H9 (cell line): ENCODE data around the gene LYST. TPM values are rescaled to one million over a fixed set of nuclear protein-coding genes. Genes with fewer than 3 reads are reported as not detected.

Source experiments
- DNase-seq: peaks from one replicate; pipeline ENCODE4 v3.0.0-alpha.2; 2017
- H2AFZ ChIP-seq: one replicate; pipeline ENCODE4 v1.6.1; 2013; ENCODE audit warnings: mild to moderate bottlenecking, low read length, control low read depth, moderate library complexity
- H2AK5ac ChIP-seq: 2 replicates; pipeline ENCODE4 v1.6.1; 2013; ENCODE audit warnings: low read length, control low read depth, mixed read lengths; ENCODE audit not compliant: insufficient read length
- H2BK120ac ChIP-seq: one replicate; pipeline ENCODE4 v1.6.1; 2013; ENCODE audit warnings: low read depth, mild to moderate bottlenecking, low read length, control low read depth, inconsistent platforms; ENCODE audit not compliant: poor library complexity, severe bottlenecking
- H2BK12ac ChIP-seq: 2 replicates; pipeline ENCODE4 v1.6.1; 2013; ENCODE audit warnings: low read length, control low read depth, mixed read lengths, low read depth; ENCODE audit not compliant: insufficient read length
- H2BK15ac ChIP-seq: 2 replicates; pipeline ENCODE4 v1.6.1; 2013; ENCODE audit warnings: low read depth, low read length, control low read depth
- H2BK20ac ChIP-seq: one replicate; pipeline ENCODE4 v1.6.1; 2013; ENCODE audit warnings: low read depth, mild to moderate bottlenecking, low read length, control low read depth, inconsistent platforms; ENCODE audit not compliant: poor library complexity, severe bottlenecking
- H2BK5ac ChIP-seq: 2 replicates; pipeline ENCODE4 v1.6.1; 2013; ENCODE audit warnings: low read length, control low read depth, mixed read lengths; ENCODE audit not compliant: insufficient read length
- H3K14ac ChIP-seq: 2 replicates; pipeline ENCODE4 v1.6.1; 2013; ENCODE audit warnings: low read length, control low read depth; ENCODE audit not compliant: insufficient read depth
- H3K18ac ChIP-seq: 2 replicates; pipeline ENCODE4 v1.6.1; 2013; ENCODE audit warnings: low read depth, mild to moderate bottlenecking, mixed read lengths, low read length, control low read depth; ENCODE audit not compliant: insufficient read length
- H3K23ac ChIP-seq: 2 replicates; pipeline ENCODE4 v1.6.1; 2013; ENCODE audit warnings: low read length, control low read depth, mixed read lengths, low read depth; ENCODE audit not compliant: insufficient read length
- H3K23me2 ChIP-seq: 2 replicates; pipeline ENCODE4 v1.6.1; 2013; ENCODE audit warnings: low read depth, mild to moderate bottlenecking, mixed read lengths, low read length, control low read depth; ENCODE audit not compliant: insufficient read length, poor library complexity, severe bottlenecking
- H3K27ac ChIP-seq: 2 replicates; pipeline ENCODE4 v1.5.1; 2013; ENCODE audit warnings: low read length, control low read depth, mixed read lengths, low read depth; ENCODE audit not compliant: insufficient read length
- H3K27me3 ChIP-seq: 2 replicates; pipeline ENCODE4 v1.6.1; 2013; ENCODE audit warnings: low read length, control low read depth, inconsistent platforms; ENCODE audit not compliant: insufficient read depth
- H3K4ac ChIP-seq: 2 replicates; pipeline ENCODE4 v1.6.1; 2013; ENCODE audit warnings: low read depth, mild to moderate bottlenecking, control low read depth, inconsistent platforms, low read length, moderate library complexity
- H3K4me1 ChIP-seq: 2 replicates; pipeline ENCODE4 v1.6.1; 2013; ENCODE audit warnings: low read length, control low read depth, inconsistent platforms; ENCODE audit not compliant: insufficient read depth
- H3K4me2 ChIP-seq: 2 replicates; pipeline ENCODE4 v1.6.1; 2013; ENCODE audit warnings: low read length, control low read depth, mixed read lengths; ENCODE audit not compliant: insufficient read length, insufficient read depth
- H3K56ac ChIP-seq: 2 replicates; pipeline ENCODE4 v1.6.1; 2013; ENCODE audit warnings: low read depth, mild to moderate bottlenecking, mixed read lengths, low read length, control low read depth; ENCODE audit not compliant: insufficient read length
- H3K79me1 ChIP-seq: 2 replicates; pipeline ENCODE4 v1.6.1; 2013; ENCODE audit warnings: low read depth, mild to moderate bottlenecking, moderate library complexity, low read length, control low read depth, inconsistent platforms; ENCODE audit not compliant: insufficient read depth, poor library complexity, severe bottlenecking
- H3K79me2 ChIP-seq: 2 replicates; pipeline ENCODE4 v1.6.1; 2013; ENCODE audit warnings: low read length, control low read depth, inconsistent platforms; ENCODE audit not compliant: insufficient read depth
- H3K9ac ChIP-seq: 2 replicates; pipeline ENCODE4 v1.6.1; 2013; ENCODE audit warnings: low read length, control low read depth, mixed read lengths; ENCODE audit not compliant: insufficient read length; ENCODE audit errors: extremely low read depth
- H3K9me3 ChIP-seq: one replicate; pipeline ENCODE4 v1.6.1; 2013; ENCODE audit warnings: low read depth, low read length, inconsistent platforms; ENCODE audit not compliant: control insufficient read depth
- H3T11ph ChIP-seq: one replicate; pipeline ENCODE4 v1.6.1; 2013; ENCODE audit warnings: mild to moderate bottlenecking, low read length, control low read depth, inconsistent platforms
- H4K20me1 ChIP-seq: one replicate; pipeline ENCODE4 v1.6.1; 2013; ENCODE audit not compliant: control insufficient read depth, insufficient read length, insufficient read depth
- H4K5ac ChIP-seq: 2 replicates; pipeline ENCODE4 v1.6.1; 2013; ENCODE audit warnings: low read depth, mild to moderate bottlenecking, mixed read lengths, low read length, control low read depth; ENCODE audit not compliant: insufficient read length
- H4K8ac ChIP-seq: replicated peaks from 2 replicates; pipeline ENCODE4 v1.6.1; 2013; ENCODE audit warnings: low read length, control low read depth, mixed read lengths, low read depth; ENCODE audit not compliant: insufficient read length
- H4K91ac ChIP-seq: 2 replicates; pipeline ENCODE4 v1.6.1; 2013; ENCODE audit warnings: low read depth, mild to moderate bottlenecking, moderate library complexity, mixed read lengths, low read length, control low read depth; ENCODE audit not compliant: insufficient read length
- H3K27ac Mint-ChIP-seq, 3 experiments: 2 replicates in 2 of 3; 3 replicates in 1 of 3; pipeline ENCODE4 v1.8.0; 2020 to 2021; ENCODE audit warnings: mixed read lengths in 3 of 3, mild to moderate bottlenecking in 1 of 3, moderate library complexity in 1 of 3
- H3K27me3 Mint-ChIP-seq: 2 replicates; pipeline ENCODE4 v1.8.0; 2021; ENCODE audit warnings: low read depth, mild to moderate bottlenecking, moderate library complexity, mixed read lengths
- H3K36me3 Mint-ChIP-seq, 3 experiments: 2 replicates in 2 of 3; 3 replicates in 1 of 3; pipeline ENCODE4 v1.8.0; 2020 to 2021; ENCODE audit warnings: low read depth in 3 of 3, mixed read lengths in 3 of 3; ENCODE audit not compliant: insufficient read depth in 1 of 3
- H3K4me1 Mint-ChIP-seq, 2 experiments: 2 replicates each; pipeline ENCODE4 v1.8.0; 2020; ENCODE audit warnings: mixed read lengths in 2 of 2
- H3K4me3 Mint-ChIP-seq, 2 experiments: 2 replicates in 1 of 2; 3 replicates in 1 of 2; pipeline ENCODE4 v1.8.0; 2020 to 2021; ENCODE audit warnings: mild to moderate bottlenecking in 2 of 2, mixed read lengths in 2 of 2, moderate library complexity in 1 of 2
- H3K9me3 Mint-ChIP-seq, 2 experiments: 2 replicates in 1 of 2; 3 replicates in 1 of 2; pipeline ENCODE4 v1.8.0; 2020; ENCODE audit warnings: mild to moderate bottlenecking in 2 of 2, mixed read lengths in 2 of 2, moderate library complexity in 1 of 2
- WGBS: extraction: QIAGEN DNeasy Blood & Tissue Kit; methylation state at CpG from one replicate; pipeline ENCODE4 v1.1.7; 2013; ENCODE audit warnings: missing lambda C conversion rate, low lambda C conversion rate, mixed read lengths; ENCODE audit not compliant: insufficient read length; ENCODE audit errors: extremely low coverage; 5-methylcytosine and 5-hydroxymethylcytosine counted together
- total RNA-seq: library from RNA; stranded (reverse); gene quantifications from 2 replicates; pipeline ENCODE4 v1.2.1, GENCODE V29; 2021
- TF ChIP-seq, protein P1 (sequence below): fragments of 200-600 bp; sonication (generic); conservative IDR thresholded peaks from 3 replicates; pipeline ENCODE4 v1.8.0; 2021; ENCODE audit warnings: antibody characterized with exemption, mild to moderate bottlenecking

LYST gene
- total RNA-seq, 1 experiment from 2014 or later, result 0.13 TPM

DNA sequence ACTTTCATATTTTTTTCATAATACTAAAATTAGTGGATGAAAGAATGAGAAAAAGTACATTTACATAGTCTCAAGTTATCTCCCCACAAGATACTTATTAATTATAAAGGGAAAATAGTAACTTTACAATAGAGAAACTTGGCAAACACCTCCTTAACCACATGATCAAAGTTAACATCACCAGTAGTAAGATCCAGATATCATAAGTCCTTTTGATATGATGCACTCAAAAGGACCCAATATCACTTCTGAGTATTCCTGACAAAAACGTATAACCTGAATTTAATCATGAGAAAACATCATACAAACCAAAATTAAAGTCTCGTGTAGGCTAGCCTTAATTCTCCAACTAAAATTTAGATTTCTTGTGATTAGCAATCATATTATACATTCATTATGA is 67.4 kb downstream of the LYST start:
- Histone ChIP-seq H3K18ac (no peak overlapping the region), H2AFZ (no peak overlapping the region), H2BK12ac (no peak overlapping the region), H3K4me2 (no peak overlapping the region), H3T11ph (no peak overlapping the region), H2AK5ac (no peak overlapping the region), H3K9me3 (no peaks in the 10 kb centered on the region), H3K23me2 (no peaks in the 10 kb centered on the region), H2BK20ac (no peak overlapping the region), H4K8ac (no peak overlapping the region), H3K56ac (no peak overlapping the region), H3K27me3 (no peaks in the 10 kb centered on the region), H3K14ac (no peak overlapping the region), H4K5ac (no peak overlapping the region), H2BK120ac (no peak overlapping the region), H4K20me1 (no peaks in the 10 kb centered on the region), H3K9ac (no peak overlapping the region), H3K79me1 (no peaks in the 10 kb centered on the region), H4K91ac (no peak overlapping the region), H3K4ac (no peak overlapping the region), H3K23ac (no peak overlapping the region), H3K79me2 (no peaks in the 10 kb centered on the region), H2BK5ac (no peak overlapping the region), H3K4me1 (no peaks in the 10 kb centered on the region), H2BK15ac (no peak overlapping the region), H3K27ac (no peak overlapping the region)
- H3K4me1 Mint-ChIP-seq, result no peaks in the 10 kb centered on the region
- H3K27me3 Mint-ChIP-seq, result peaks cover 4% of the 10 kb centered on the region; the same call in 1 of the 2 replicates
- H3K9me3 Mint-ChIP-seq, result no peaks in the 10 kb centered on the region; a peak in 1 of 5 replicates
- H3K36me3 Mint-ChIP-seq, result no peaks in the 10 kb centered on the region
- TF ChIP-seq, protein P1, sequence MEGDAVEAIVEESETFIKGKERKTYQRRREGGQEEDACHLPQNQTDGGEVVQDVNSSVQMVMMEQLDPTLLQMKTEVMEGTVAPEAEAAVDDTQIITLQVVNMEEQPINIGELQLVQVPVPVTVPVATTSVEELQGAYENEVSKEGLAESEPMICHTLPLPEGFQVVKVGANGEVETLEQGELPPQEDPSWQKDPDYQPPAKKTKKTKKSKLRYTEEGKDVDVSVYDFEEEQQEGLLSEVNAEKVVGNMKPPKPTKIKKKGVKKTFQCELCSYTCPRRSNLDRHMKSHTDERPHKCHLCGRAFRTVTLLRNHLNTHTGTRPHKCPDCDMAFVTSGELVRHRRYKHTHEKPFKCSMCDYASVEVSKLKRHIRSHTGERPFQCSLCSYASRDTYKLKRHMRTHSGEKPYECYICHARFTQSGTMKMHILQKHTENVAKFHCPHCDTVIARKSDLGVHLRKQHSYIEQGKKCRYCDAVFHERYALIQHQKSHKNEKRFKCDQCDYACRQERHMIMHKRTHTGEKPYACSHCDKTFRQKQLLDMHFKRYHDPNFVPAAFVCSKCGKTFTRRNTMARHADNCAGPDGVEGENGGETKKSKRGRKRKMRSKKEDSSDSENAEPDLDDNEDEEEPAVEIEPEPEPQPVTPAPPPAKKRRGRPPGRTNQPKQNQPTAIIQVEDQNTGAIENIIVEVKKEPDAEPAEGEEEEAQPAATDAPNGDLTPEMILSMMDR, result no peak
- H3K27ac Mint-ChIP-seq, result no peak overlapping the region
- DNase-seq, result no peak
- no peak overlapping the region for H3K4me3 Mint-ChIP-seq
- no CpG with 5 or more reads among the region's 2 CpGs for WGBS
